HG03064 (cell line): Measurements from ENCODE around the gene TBXAS1.
"Not testable (repeated sequence)": the region's sequence is repeated elsewhere in the genome, so short reads cannot be mapped to it uniquely, and the experiment has no call there.

ENCODE experiments used
- ATAC-seq: cut with Tn5 transposase; IDR thresholded peaks from one replicate; pipeline ENCODE4 v1.9.1; 2021; ENCODE audit warnings: low read depth; ENCODE audit not compliant: unreplicated experiment

TBXAS1 gene

GRCh38 chr7:139825666-139826290 lies 3.3 kb upstream of the TBXAS1 start:
- no peak for ATAC-seq

- no peak for ATAC-seq
These were observed 2.0 kb upstream of the TBXAS1 start for GRCh38 chr7:139827042-139827441.

GRCh38 chr7:139828446-139828845 lies 618 bp upstream of the TBXAS1 start:
- ATAC-seq, result no peak

- ATAC-seq, result no peak
These were observed 682 bp downstream of the TBXAS1 start for GRCh38 chr7:139829775-139830117.

GRCh38 chr7:139830292-139830691 lies 1.2 kb downstream of the TBXAS1 start:
- ATAC-seq, result no peak

GRCh38 chr7:139830782-139831501 lies 1.9 kb downstream of the TBXAS1 start:
- no peak for ATAC-seq

GRCh38 chr7:139835848-139836247 lies 6.8 kb downstream of the TBXAS1 start:
- not testable (repeated sequence) for ATAC-seq

GRCh38 chr7:139837291-139837690 lies 8.2 kb downstream of the TBXAS1 start:
- not testable (repeated sequence) for ATAC-seq

- no peak for ATAC-seq
These were observed 9.2 kb downstream of the TBXAS1 start for GRCh38 chr7:139838276-139838675.

- no peak for ATAC-seq
These were observed 9.8 kb downstream of the TBXAS1 start for GRCh38 chr7:139838876-139839275.

GRCh38 chr7:139840776-139841175 lies 11.7 kb downstream of the TBXAS1 start:
- no peak for ATAC-seq

- peak; percentile 75 for ATAC-seq
These were observed 13.5 kb downstream of the TBXAS1 start for GRCh38 chr7:139842401-139843210.

- ATAC-seq, result not testable (repeated sequence)
These were observed 14.1 kb downstream of the TBXAS1 start for GRCh38 chr7:139843211-139843537.

GRCh38 chr7:139844779-139845442 lies 15.8 kb downstream of the TBXAS1 start:
- no peak for ATAC-seq

- ATAC-seq, result no peak
These were observed 16.4 kb downstream of the TBXAS1 start for GRCh38 chr7:139845443-139845805.

- ATAC-seq, result no peak
These were observed 17.2 kb downstream of the TBXAS1 start for GRCh38 chr7:139846297-139846696.

- no peak for ATAC-seq
These were observed 19.2 kb downstream of the TBXAS1 start for GRCh38 chr7:139848274-139848673.

- no peak for ATAC-seq
These were observed 21.8 kb downstream of the TBXAS1 start for GRCh38 chr7:139850906-139851305.

GRCh38 chr7:139851770-139852481 lies 22.9 kb downstream of the TBXAS1 start:
- no peak for ATAC-seq

GRCh38 chr7:139852482-139852845 lies 23.4 kb downstream of the TBXAS1 start:
- no peak for ATAC-seq
